Type B pancreatic cell (in vitro differentiated cells): ENCODE results near the gene PTPRT. TPM values are rescaled to one million over a fixed set of nuclear protein-coding genes. Genes with fewer than 3 reads are reported as not detected.
"Not testable (repeated sequence)": the region's sequence is repeated elsewhere in the genome, so short reads cannot be mapped to it uniquely, and the experiment has no call there.

ENCODE experiments used
- DNase-seq: peaks from one replicate; pipeline ENCODE4 v3.0.0; 2021; ENCODE audit warnings: mixed read lengths; ENCODE audit not compliant: unreplicated experiment; ENCODE audit errors: extremely low spot score
- H3K27ac Mint-ChIP-seq: 2 replicates; pipeline ENCODE4 v1.8.0; 2021; ENCODE audit warnings: mild to moderate bottlenecking, mixed read lengths
- H3K27me3 Mint-ChIP-seq: 2 replicates; pipeline ENCODE4 v1.8.0; 2021; ENCODE audit warnings: mixed read lengths
- H3K36me3 Mint-ChIP-seq: 2 replicates; pipeline ENCODE4 v1.8.0; 2021; ENCODE audit warnings: mixed read lengths
- H3K4me1 Mint-ChIP-seq: one replicate; pipeline ENCODE4 v1.8.0; 2021; ENCODE audit warnings: mixed read lengths; ENCODE audit not compliant: unreplicated experiment
- H3K4me3 Mint-ChIP-seq: 2 replicates; pipeline ENCODE4 v1.8.0; 2021; ENCODE audit warnings: mild to moderate bottlenecking, mixed read lengths
- H3K9me3 Mint-ChIP-seq: 2 replicates; pipeline ENCODE4 v1.8.0; 2021; ENCODE audit warnings: mixed read lengths
- CTCF ChIP-seq: fragments of 200-600 bp; sonication (generic); conservative IDR thresholded peaks from 2 replicates; pipeline ENCODE4 v1.5.0; 2021; ENCODE audit warnings: antibody characterized with exemption, mild to moderate bottlenecking
- total RNA-seq: library from RNA; stranded (reverse); gene quantifications from 2 replicates; pipeline ENCODE4 v1.2.1, GENCODE V29; 2021; ENCODE audit warnings: low replicate concordance

PTPRT gene
- total RNA-seq, 1 donor from 2014 or later, result 7.0 TPM

- Mint-ChIP-seq H3K27ac (no peak overlapping the region), H3K4me1 (no peaks in the 10 kb centered on the region), H3K9me3 (no peaks in the 10 kb centered on the region)
Measured at GRCh38 chr20:42214074-42214473, 975.6 kb downstream of the PTPRT start.

GRCh38 chr20:42212391-42212790 lies 977.3 kb downstream of the PTPRT start:
- no peak for TF ChIP-seq CTCF
- H3K27me3 Mint-ChIP-seq, result peaks cover 8% of the 10 kb centered on the region
- no peaks in the 10 kb centered on the region for H3K4me1 Mint-ChIP-seq
- H3K9me3 Mint-ChIP-seq, result no peaks in the 10 kb centered on the region
- no peak for DNase-seq
- no peak overlapping the region for H3K27ac Mint-ChIP-seq
- H3K36me3 Mint-ChIP-seq, result no peaks in the 10 kb centered on the region
- no peak overlapping the region for H3K4me3 Mint-ChIP-seq

More at GRCh38 chr20:42214074-42214473, 975.6 kb downstream of the PTPRT start:
- H3K4me3 Mint-ChIP-seq, result no peak overlapping the region
- peaks cover 8% of the 10 kb centered on the region for H3K27me3 Mint-ChIP-seq
- DNase-seq, result no peak
- TF ChIP-seq CTCF, result no peak
- H3K36me3 Mint-ChIP-seq, result no peaks in the 10 kb centered on the region

- H3K9me3 Mint-ChIP-seq, H3K4me1 Mint-ChIP-seq, H3K36me3 Mint-ChIP-seq, DNase-seq, H3K27ac Mint-ChIP-seq, H3K4me3 Mint-ChIP-seq: not testable (repeated sequence)
- peaks cover 13% of the 10 kb centered on the region for H3K27me3 Mint-ChIP-seq
Measured at GRCh38 chr20:42206557-42206956, 983.1 kb downstream of the PTPRT start.

- peak; percentile 67 for TF ChIP-seq CTCF
- H3K27me3 Mint-ChIP-seq, result peaks cover 14% of the 10 kb centered on the region
- H3K9me3 Mint-ChIP-seq, result no peaks in the 10 kb centered on the region
- no peaks in the 10 kb centered on the region for H3K36me3 Mint-ChIP-seq
- H3K4me1 Mint-ChIP-seq, result no peaks in the 10 kb centered on the region
- H3K27ac Mint-ChIP-seq, result no peak overlapping the region
- no peak overlapping the region for H3K4me3 Mint-ChIP-seq
- DNase-seq, result no peak
Measured at GRCh38 chr20:42204109-42204660, 985.5 kb downstream of the PTPRT start.

- no peak for DNase-seq
- H3K9me3 Mint-ChIP-seq, result no peaks in the 10 kb centered on the region
- TF ChIP-seq CTCF, result no peak
- no peaks in the 10 kb centered on the region for H3K36me3 Mint-ChIP-seq
- H3K4me1 Mint-ChIP-seq, result peaks cover under 1% of the 10 kb centered on the region
- H3K27me3 Mint-ChIP-seq, result peaks cover 3% of the 10 kb centered on the region
- no peak overlapping the region for H3K27ac Mint-ChIP-seq
- H3K4me3 Mint-ChIP-seq, result no peak overlapping the region
Measured at GRCh38 chr20:42197599-42197998, 992.1 kb downstream of the PTPRT start.

GRCh38 chr20:42193119-42193518 lies 996.6 kb downstream of the PTPRT start:
- H3K36me3 Mint-ChIP-seq, result no peaks in the 10 kb centered on the region
- peaks cover 4% of the 10 kb centered on the region for H3K9me3 Mint-ChIP-seq
- H3K27me3 Mint-ChIP-seq, result peaks cover 9% of the 10 kb centered on the region
- no peak overlapping the region for H3K4me3 Mint-ChIP-seq
- no peak overlapping the region for H3K27ac Mint-ChIP-seq
- no peak for TF ChIP-seq CTCF
- DNase-seq, result no peak
- H3K4me1 Mint-ChIP-seq, result peaks cover 14% of the 10 kb centered on the region
